NCI-H146 treated with DMSO at 0.1 percent for 48 hours (cell line): ENCODE measurements around the gene CDC42EP3.

Experiments used
- DNase-seq: peaks from one replicate; lab custom pipeline; 2025; ENCODE audit not compliant: unreplicated experiment; lab: John Stamatoyannopoulos, UW

Gene CDC42EP3

GRCh38 chr2:37656512-37657423 is 14.7 kb downstream of the CDC42EP3 start:
- peak; percentile 27 for DNase-seq

GRCh38 chr2:37654932-37655841 is 16.3 kb downstream of the CDC42EP3 start:
- no peak for DNase-seq

- DNase-seq = no peak
These were observed 17.0 kb downstream of the CDC42EP3 start for GRCh38 chr2:37654419-37654818.

GRCh38 chr2:37653805-37654378 is 17.6 kb downstream of the CDC42EP3 start:
- DNase-seq = no peak

- DNase-seq = no peak
These were observed 18.3 kb downstream of the CDC42EP3 start for GRCh38 chr2:37653093-37653492.

GRCh38 chr2:37652199-37652640 is 19.2 kb downstream of the CDC42EP3 start:
- no peak for DNase-seq

- no peak for DNase-seq
These were observed 20.8 kb downstream of the CDC42EP3 start for GRCh38 chr2:37650548-37651093.

- no peak for DNase-seq
These were observed 21.9 kb downstream of the CDC42EP3 start for GRCh38 chr2:37649518-37649917.

- DNase-seq = peak; percentile 63
These were observed 23.0 kb downstream of the CDC42EP3 start for GRCh38 chr2:37648331-37649011.

- DNase-seq = no peak
These were observed 23.5 kb downstream of the CDC42EP3 start for GRCh38 chr2:37647971-37648330.

- no peak for DNase-seq
These were observed 25.6 kb downstream of the CDC42EP3 start for GRCh38 chr2:37645836-37646235.

GRCh38 chr2:37645362-37645761 is 26.1 kb downstream of the CDC42EP3 start:
- no peak for DNase-seq

GRCh38 chr2:37644191-37644590 is 27.3 kb downstream of the CDC42EP3 start:
- no peak for DNase-seq

GRCh38 chr2:37643730-37644078 is 27.7 kb downstream of the CDC42EP3 start:
- no peak for DNase-seq

- peak; percentile 90 for DNase-seq
These were observed 28.3 kb downstream of the CDC42EP3 start for GRCh38 chr2:37642907-37643729.

GRCh38 chr2:37641582-37642171 is 29.8 kb downstream of the CDC42EP3 start:
- DNase-seq = no peak

GRCh38 chr2:37639631-37640030 is 31.8 kb downstream of the CDC42EP3 start:
- DNase-seq = no peak

GRCh38 chr2:37638973-37639372 is 32.5 kb downstream of the CDC42EP3 start:
- no peak for DNase-seq

GRCh38 chr2:37637985-37638384 is 33.5 kb downstream of the CDC42EP3 start:
- no peak for DNase-seq
